Hematopoietic multipotent progenitor cell treated with erythropoietin and hydrocortisone succinate and interleukin-3 and kit ligand, for 4 days (in vitro differentiated cells): ENCODE results near the gene IQUB.
A peak's percentile ranks its signal among the peaks of the same experiment; 100 is the strongest.
"Not testable (repeated sequence)": the region's sequence is repeated elsewhere in the genome, so short reads cannot be mapped to it uniquely, and the experiment has no call there.

ENCODE experiments used
- DNase-seq: peaks from one replicate; pipeline ENCODE4 v3.0.0-alpha.2; 2015

IQUB gene

GRCh38 chr7:123534383-123535260, at the start of gene IQUB:
Gene IQUB (minus strand): TSS chr7:123534595. CDS start chr7:123512340, 22,255 bp downstream.
- peak; percentile 98 for DNase-seq

DNA sequence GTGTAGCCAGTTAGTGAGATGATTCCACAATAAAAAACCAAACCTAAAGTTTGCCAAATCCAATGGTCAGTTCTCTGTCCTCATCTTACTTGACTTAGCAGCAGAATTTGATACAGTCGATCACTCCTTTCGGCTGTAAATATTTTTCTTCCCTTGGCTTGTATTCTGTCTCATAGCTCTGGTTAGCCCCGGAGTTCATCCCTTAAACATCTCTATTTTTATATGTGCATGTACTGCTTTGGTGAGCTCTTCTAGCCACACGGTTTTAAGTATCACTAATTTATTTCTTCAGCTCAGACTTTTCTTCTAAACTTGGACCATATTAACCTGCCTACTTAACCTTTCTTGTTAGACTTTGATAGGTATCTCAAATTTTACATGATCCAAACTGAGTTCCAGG, 49.4 kb upstream of the IQUB start:
- DNase-seq, result no peak

DNA sequence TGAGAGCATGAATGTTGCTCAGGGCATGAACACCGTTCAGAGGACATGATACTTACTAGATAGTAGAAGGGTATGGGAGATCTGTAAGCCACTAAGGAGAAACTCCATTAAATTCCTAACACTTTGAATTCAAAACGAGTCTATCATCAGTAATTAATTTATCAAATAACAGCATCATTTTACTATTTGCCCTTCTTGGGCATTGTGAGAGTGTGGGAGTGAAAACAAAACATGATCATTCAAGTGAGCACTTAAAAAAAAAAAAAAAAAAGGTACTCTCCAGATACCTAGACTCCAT, 46.7 kb upstream of the IQUB start:
- DNase-seq, result no peak

DNA sequence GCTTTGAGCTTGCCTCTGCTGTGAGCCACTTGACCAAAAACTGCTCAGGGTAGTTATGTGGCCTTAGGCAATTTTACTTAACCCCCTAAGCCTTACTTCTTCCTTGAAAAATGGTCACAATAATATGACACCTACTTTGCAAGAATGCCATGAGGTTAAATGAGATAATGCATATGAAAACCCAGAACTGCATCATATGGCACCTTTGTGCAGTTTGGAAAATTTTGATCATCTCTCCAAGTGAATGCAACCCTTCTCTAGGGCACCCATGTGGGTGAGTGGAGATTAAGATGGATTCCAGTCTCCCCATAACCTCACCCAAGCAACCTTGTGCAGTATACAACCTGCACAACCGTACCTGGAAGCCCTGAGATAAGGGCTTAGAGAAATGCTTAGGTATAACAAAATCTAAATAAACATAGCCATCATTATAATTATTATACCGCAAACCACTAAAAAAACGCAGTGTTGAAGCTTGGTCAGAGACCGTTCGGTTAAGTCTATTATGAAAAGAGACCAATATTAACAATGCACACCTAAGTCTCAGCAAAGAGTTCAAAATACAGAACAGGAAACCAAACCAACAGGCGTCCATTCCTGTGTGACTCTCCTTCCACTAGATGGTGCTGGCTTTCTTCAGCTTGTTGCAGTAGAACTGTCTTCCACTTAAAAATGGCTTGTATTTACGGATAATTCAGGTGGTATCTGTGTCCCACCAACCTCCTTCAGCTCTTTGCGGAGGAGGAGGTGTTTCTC, 46.2 kb upstream of the IQUB start:
- peak; percentile 66 for DNase-seq

DNA sequence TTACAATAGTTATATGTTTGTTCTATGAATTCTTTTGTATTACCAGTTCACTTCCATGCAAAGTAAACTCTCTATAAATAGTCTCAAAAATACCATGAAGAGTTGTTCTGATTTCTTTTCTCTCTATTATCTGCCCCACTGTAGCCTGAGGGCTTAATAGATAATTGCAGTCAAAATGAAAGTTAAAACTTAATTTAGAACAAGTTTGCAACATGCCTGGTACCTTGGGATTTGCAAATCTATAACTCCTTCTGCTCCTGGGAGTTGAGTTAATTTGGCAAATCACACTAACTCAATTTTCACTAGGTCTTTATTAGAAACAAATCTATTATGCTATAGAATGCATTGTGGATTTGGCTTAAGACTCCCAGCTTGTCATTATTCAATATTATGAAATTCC, 45.0 kb upstream of the IQUB start:
- DNase-seq, result no peak

DNA sequence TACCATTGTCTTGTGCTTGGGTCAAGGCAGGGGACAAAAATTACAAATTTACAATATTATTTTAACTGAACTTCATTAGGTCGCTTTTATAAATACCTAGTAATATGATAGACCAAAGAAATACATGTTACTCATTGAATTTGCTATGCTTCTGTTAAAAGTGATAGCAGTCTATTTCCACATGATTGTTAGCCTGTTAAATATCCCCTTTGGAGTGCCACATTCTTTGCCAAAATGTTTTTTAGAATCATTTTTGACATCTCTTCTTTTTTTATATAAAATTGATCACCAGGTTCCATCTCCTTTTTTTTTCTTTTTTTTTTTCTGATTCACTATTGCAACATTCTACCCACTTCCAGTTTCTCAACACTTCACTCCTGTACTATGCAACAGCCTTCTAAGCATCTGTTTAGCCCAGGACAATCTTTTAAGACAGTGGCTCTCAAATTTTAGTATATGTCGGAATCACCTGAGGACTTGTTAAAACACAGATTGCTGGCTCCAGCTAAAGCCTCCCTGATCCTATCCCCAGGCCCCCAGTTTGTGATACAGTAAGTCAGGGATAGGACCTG, 39.6 kb upstream of the IQUB start:
- DNase-seq, result peak; percentile 24

GRCh38 chr7:123573341-123573740, 38.9 kb upstream of the IQUB start:
- no peak for DNase-seq

- no peak for DNase-seq
Measured at GRCh38 chr7:123571684-123572083, 37.3 kb upstream of the IQUB start.

GRCh38 chr7:123571187-123571586, 36.8 kb upstream of the IQUB start:
- DNase-seq, result peak; percentile 50

DNA sequence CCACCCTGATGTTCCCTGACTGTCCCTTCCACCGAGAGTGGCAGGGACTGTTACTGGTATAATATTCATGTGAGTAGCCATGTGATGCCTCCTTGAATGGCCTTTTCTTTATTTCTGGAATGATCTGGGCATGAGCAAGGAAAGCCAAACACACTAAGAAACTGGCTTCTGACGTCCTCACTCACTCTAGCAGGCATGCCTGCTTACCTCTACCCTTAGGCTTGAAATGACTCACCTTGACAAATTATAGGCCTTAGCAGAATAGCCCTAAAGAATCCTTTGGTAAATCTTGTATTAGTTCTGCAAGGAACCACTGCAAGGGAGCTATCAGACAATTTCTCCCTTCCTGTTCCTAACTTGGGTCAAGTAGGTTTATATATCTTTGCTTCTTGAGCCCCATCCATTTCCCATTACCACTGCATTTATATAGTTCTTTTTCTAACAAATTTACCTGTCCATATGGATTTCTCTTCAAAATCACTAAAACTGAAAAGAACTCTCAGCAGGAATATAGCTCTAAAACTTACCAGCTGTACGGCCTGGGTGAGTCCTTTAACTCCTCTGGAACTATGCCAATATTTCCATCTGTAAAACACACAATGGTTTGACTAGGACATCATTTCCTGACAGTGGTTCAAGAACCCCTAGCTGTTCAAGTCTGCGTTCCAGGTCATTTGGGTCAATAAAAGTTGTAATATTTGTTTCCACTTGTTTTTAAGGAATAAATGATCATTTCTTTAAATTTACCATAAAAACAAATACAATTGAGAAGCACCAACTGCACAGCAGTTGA, 36.2 kb upstream of the IQUB start:
- DNase-seq, result peak; percentile 48

DNA sequence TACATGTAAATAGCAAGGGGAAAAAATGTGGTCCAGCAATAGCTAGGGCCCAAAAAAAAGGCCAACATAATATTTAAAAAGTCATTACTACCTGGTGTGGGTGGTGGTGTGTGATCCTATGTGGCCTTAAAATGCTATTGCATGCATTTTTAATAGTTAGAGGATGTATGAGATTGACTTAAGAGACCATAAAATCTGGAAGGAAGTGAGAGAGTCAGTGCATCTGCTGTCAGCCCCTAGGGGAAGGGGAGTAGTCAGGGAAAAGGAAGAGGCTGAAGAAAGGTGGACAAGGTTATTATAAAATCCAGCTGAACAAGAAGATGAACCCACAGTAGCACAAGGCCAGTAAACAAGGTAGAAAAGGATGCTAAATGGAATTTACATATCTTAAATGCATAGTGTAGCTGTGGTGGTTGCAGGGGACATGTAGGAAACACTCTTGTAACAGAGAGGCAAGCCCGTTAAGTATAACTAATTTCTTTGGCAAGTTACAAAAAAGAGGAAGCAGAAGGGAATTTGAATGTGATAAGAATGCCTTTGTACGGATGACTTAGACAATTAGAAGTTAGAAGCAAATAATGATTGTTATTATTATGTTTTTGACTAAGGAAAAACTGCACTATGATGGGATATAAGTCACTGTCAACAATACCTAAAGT, 35.1 kb upstream of the IQUB start:
- peak; percentile 64 for DNase-seq

- no peak for DNase-seq
Measured at GRCh38 chr7:123562121-123562520, 27.7 kb upstream of the IQUB start.

- DNase-seq, result no peak
Measured at GRCh38 chr7:123558289-123558874, 24.0 kb upstream of the IQUB start.

GRCh38 chr7:123557398-123558288, 23.2 kb upstream of the IQUB start, which contains the start of gene NDUFA5:
Gene NDUFA5 (minus strand): TSS chr7:123557818. CDS start chr7:123557795, 23 bp downstream.
- DNase-seq, result peak; percentile 100

DNA sequence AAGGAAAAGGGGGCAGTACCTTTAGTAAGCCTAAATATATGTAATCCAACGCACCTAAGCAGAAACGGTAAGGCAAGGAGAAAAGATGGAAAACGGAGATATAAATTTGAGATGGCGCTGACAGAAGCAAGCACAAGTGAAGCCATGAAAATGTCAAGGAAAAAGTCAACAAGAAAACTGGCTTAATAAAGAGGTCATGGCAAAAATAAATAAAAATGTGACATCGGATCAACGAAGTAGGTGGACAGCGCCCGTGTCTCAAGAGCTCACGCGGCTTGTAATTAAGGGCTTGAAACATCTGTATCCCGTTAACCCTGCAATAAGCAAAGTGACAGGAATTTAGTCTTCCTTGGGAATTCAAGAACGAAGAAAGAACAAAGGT, 22.6 kb upstream of the IQUB start:
- DNase-seq, result peak; percentile 27

GRCh38 chr7:123555484-123555883, 21.1 kb upstream of the IQUB start:
- DNase-seq, result no peak

- DNase-seq, result no peak
Measured at GRCh38 chr7:123553159-123553558, 18.8 kb upstream of the IQUB start.

DNA sequence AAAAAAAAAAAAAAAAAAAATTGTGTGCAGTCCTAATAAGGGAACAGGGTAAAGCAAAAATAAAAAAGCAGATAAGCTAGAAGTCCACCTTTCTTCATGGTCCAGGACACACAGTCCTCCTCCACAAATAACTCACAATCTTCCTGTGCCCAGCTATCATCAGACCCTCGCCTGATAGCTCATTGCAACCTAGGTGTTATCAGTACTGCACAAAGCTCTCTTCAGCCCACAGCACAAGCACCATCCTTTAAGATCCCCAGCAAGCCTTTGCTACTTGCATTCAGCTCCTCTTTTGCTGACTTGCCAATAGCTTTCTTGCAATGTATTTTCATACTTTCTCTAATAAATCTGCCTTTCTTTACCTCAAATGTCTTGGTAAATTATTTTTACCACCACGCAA, 18.2 kb upstream of the IQUB start:
- DNase-seq, result peak; percentile 70

DNA sequence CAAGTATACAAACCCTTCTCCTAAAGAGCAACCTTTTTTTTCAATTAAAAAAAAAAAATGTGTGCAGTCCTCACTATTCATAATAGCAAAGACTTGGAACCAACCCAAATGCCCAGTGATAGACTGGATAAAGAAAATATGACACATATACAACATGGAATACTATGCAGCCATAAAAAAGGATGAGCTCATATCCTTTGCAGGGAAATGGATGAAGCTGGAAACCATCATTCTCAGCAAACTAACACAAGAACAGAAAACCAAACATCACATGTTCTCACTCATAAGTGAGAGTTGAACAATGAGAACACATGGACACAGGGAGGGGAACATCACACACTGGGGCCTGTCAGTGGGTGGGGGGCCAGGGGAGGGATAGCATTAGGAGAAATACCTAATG, 17.7 kb upstream of the IQUB start:
- not testable (repeated sequence) for DNase-seq

GRCh38 chr7:123548406-123548805, 14.0 kb upstream of the IQUB start:
- no peak for DNase-seq

DNA sequence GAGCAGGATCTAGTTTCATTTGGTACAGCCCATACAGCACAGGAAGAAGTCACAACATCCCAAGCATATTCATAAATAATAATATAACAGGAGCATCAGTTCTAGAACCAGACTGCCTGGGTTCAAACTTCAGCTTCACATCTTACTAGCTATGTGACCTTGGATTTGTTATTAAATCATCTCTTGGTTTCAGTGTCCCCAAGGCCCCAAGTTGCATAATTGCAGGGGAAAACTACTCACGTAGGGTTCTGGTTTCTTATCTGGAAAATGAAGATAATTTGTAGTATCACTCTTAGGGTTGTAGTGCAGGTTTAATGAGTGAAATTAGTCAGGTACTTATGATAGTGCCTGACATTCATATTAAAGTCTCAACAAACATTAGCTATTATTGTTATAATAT, 5.5 kb upstream of the IQUB start:
- DNase-seq, result no peak
